Brain microvascular endothelial cell (primary cell): ENCODE measurements around the gene ACSL4.
"Not testable (repeated sequence)": the region's sequence is repeated elsewhere in the genome, so short reads cannot be mapped to it uniquely, and the experiment has no call there.

Experiments
- DNase-seq: peaks from one replicate; pipeline ENCODE4 v3.0.0-alpha.2; 2020
- H3K27ac ChIP-seq: fragments of 250-450 bp; sonication (Bioruptor Pico); 2 replicates; pipeline ENCODE4 v1.5.1; 2020; ENCODE audit warnings: mild to moderate bottlenecking, moderate library complexity
- H3K27me3 ChIP-seq: fragments of 250-450 bp; sonication (Bioruptor Pico); replicated peaks from 2 replicates; pipeline ENCODE4 v1.5.1; 2020; ENCODE audit warnings: mild to moderate bottlenecking
- H3K36me3 ChIP-seq: fragments of 250-450 bp; sonication (Bioruptor Pico); replicated peaks from 2 replicates; pipeline ENCODE4 v1.5.1; 2020; ENCODE audit warnings: mild to moderate bottlenecking
- H3K4me3 ChIP-seq: 2 replicates; pipeline ENCODE4 v1.5.1; 2011; ENCODE audit warnings: low read depth, mild to moderate bottlenecking, control low read depth, low read length, moderate library complexity
- in situ Hi-C: cut with HindIII; loops from 2 replicates; pipeline ENCODE4 v1.10.0; 2017; ENCODE audit warnings: low sequenced_read_pairs, low pct_ligation_motif_present
- TF ChIP-seq, protein P1 (sequence below): IDR thresholded peaks from 2 replicates; pipeline ENCODE4 v1.5.1; 2011; ENCODE audit warnings: low read depth, mild to moderate bottlenecking, moderate library complexity, low read length, control low read depth, inconsistent platforms; ENCODE audit errors: missing control alignments

The ACSL4 gene

DNA sequence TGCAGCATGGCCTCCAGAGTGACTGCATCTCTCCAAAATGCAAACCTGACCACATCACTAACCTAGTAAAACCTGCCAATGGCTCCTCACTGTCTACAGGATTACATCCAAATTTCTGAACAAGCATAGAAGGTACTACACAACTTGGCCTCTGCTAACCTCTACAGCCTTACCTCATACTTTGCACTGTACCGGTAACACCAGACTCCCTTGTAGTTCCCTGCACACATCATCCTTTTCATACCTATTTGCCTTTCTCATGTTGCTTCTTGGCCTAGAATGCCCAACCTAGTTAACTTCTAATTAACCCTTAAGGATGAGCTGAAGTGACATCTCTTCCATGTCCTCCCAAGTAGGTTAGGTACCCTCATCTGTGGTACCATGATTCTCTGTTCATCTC, 74.7 kb downstream of the ACSL4 start:
- Histone ChIP-seq H3K27me3 (no peaks in the 10 kb centered on the region), H3K36me3 (peaks cover 19% of the 10 kb centered on the region), H3K4me3 (no peak overlapping the region), H3K27ac (no peak overlapping the region)
- TF ChIP-seq, protein P1, sequence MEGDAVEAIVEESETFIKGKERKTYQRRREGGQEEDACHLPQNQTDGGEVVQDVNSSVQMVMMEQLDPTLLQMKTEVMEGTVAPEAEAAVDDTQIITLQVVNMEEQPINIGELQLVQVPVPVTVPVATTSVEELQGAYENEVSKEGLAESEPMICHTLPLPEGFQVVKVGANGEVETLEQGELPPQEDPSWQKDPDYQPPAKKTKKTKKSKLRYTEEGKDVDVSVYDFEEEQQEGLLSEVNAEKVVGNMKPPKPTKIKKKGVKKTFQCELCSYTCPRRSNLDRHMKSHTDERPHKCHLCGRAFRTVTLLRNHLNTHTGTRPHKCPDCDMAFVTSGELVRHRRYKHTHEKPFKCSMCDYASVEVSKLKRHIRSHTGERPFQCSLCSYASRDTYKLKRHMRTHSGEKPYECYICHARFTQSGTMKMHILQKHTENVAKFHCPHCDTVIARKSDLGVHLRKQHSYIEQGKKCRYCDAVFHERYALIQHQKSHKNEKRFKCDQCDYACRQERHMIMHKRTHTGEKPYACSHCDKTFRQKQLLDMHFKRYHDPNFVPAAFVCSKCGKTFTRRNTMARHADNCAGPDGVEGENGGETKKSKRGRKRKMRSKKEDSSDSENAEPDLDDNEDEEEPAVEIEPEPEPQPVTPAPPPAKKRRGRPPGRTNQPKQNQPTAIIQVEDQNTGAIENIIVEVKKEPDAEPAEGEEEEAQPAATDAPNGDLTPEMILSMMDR: no peak
- DNase-seq: no peak
- in situ Hi-C loops: no loop called here

DNA sequence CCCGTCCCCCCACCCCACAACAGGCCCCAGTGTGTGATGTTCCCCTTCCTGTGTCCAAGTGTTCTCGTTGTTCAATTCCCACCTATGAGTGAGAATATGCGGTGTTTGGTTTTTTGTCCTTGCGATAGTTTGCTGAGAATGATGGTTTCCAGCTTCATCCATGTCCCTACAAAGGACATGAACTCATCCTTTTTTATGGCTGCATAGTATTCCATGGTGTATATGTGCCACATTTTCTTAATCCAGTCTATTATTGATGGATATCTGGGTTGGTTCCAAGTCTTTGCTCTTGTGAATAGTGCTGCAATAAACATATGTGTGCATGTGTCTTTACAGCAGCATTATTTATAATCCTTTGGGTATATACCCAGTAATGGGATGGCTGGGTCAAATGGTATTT, 75.7 kb downstream of the ACSL4 start:
- H3K4me3 ChIP-seq, DNase-seq, in situ Hi-C loops, H3K27ac ChIP-seq, H3K27me3 ChIP-seq: not testable (repeated sequence)
- H3K36me3 ChIP-seq: peaks cover 13% of the 10 kb centered on the region

DNA sequence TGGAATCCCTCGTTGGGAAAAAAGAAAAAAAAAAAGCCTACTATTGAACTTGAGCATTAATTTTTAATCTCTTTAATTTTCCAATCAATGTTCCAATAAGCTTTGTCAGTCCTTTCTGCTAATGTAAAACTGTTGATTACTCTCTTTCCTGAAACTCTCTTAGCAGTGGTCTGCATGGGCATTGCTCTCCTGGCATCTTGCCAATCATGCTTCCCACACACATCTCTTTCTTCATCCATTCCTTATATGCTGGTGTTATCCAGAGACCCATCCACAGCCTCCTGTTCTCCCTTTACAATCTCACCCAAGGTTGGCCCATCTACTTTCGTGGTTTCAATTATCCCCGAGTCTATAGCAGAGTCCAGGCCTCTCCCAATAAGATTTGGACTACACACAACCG, 76.3 kb downstream of the ACSL4 start:
- peaks cover 8% of the 10 kb centered on the region for H3K36me3 ChIP-seq
- TF ChIP-seq, protein P1: no peak
- in situ Hi-C loops: no loop called here
- no peaks in the 10 kb centered on the region for H3K27me3 ChIP-seq
- H3K27ac ChIP-seq: no peak overlapping the region
- H3K4me3 ChIP-seq: no peak overlapping the region
- DNase-seq: no peak

DNA sequence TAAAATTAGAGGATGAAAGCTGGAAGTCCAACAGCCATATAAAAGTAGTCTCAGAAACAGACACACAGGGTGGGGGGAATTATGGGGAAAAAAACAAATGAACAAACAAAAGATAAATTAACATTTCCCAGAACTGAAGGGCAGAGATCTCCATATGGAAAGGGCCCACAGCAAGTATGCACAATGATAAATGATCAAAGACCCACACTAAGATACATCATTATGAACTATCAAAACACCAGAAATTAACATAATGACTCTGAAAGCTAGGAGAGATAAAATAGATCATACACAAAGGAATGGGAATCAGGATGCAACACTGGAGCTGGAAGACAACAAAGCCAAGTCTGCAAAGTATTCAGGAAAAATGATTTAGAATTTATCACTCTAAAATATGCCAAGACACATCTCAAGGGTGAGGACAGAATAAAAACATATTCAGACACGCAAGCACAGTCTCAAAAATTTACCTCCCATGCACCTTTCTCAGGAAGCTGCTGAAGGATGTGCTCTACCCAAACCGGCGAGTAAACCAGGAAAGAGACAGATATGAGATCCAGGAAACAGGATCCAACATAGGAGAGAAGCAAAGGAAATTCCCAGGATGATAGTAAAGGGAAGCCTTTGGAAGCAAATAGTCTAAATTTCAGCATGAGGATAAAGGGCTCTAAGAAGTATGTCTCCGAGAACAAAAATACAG, 77.4 kb downstream of the ACSL4 start:
- in situ Hi-C loops: no loop called here

DNA sequence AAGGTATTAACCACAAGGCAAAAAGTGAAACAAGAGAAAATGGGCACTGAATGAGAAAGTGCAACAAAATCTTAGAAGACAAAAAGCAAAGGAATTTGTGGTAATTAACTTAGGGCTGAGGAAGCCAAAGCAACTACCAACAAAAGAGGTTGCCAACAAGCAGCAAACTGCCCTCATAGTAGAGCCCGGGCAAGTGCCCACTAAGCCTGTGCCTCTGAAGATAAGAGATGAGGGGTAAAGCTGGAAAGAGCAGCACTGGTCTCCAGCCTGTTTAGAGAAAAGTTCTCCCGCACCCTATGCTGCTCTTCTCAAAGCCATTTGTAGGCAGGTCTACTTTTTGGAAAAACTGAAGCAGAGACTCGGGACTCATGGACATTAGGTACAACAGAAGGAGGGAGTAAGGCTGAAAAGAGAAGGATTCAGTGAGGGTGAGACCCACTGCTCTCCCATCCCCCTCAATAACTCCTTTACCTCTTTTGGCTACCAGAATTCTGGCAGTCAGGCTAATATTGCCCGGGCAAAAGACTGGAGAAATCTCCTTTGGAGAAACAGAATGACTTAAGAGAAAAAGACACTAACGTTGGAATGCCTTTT, 78.4 kb downstream of the ACSL4 start:
- Histone ChIP-seq H3K36me3 (peaks cover 8% of the 10 kb centered on the region), H3K27me3 (no peaks in the 10 kb centered on the region), H3K4me3 (no peak overlapping the region), H3K27ac (no peak overlapping the region)
- DNase-seq: no peak
- in situ Hi-C loops: no loop called here
- TF ChIP-seq, protein P1: no peak

More for the DNA sequence above, 77.4 kb downstream of the ACSL4 start:
- H3K27me3 ChIP-seq: no peaks in the 10 kb centered on the region
- H3K27ac ChIP-seq: no peak overlapping the region
- DNase-seq: no peak
- peaks cover 8% of the 10 kb centered on the region for H3K36me3 ChIP-seq
- no peak overlapping the region for H3K4me3 ChIP-seq
- TF ChIP-seq, protein P1: no peak

DNA sequence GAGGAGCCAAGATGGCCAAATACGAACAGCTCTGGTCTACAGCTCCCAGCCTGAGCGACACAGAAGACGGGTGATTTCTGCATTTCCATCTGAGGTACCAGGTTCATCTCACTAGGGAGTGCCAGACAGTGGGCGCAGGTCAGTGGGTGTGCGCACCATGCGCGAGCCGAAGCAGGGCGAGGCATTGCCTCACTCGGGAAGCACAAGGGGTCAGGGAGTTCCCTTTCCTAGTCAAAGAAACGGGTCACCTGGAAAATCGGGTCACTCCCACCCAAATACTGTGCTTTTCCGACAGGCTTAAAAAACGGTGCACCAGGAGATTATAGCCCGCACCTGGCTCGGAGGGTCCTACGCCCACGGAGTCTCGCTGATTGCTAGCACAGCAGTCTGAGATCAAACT, 88.4 kb downstream of the ACSL4 start:
- not testable (repeated sequence) for DNase-seq

DNA sequence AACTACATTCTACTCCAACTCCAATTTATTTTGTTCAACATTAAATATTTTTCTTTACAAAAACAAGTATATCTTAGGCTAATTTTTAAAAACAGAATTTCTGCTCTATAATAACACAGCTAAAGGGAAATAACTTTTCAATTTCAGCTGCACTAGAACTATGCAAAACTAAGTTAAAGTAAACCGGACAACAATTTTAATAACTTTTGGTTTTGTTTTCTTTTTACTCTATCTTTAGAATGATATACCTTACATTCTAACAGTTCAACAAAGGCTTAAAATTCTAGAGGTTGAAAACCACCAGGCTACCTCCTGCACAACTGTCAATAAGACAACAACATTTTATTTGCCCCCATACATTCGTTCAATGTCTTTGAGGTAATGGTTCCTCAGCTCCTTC, 89.4 kb downstream of the ACSL4 start:
- no peak overlapping the region for H3K4me3 ChIP-seq
- no peak overlapping the region for H3K27ac ChIP-seq
- in situ Hi-C loops: no loop called here
- no peaks in the 10 kb centered on the region for H3K27me3 ChIP-seq
- no peak for DNase-seq
- TF ChIP-seq, protein P1: no peak
- H3K36me3 ChIP-seq: no peaks in the 10 kb centered on the region

More for the DNA sequence above, 88.4 kb downstream of the ACSL4 start:
- in situ Hi-C loops, H3K27me3 ChIP-seq, H3K36me3 ChIP-seq, H3K27ac ChIP-seq, H3K4me3 ChIP-seq: not testable (repeated sequence)
